ENCODE data around the gene PTPRG.

DNA sequence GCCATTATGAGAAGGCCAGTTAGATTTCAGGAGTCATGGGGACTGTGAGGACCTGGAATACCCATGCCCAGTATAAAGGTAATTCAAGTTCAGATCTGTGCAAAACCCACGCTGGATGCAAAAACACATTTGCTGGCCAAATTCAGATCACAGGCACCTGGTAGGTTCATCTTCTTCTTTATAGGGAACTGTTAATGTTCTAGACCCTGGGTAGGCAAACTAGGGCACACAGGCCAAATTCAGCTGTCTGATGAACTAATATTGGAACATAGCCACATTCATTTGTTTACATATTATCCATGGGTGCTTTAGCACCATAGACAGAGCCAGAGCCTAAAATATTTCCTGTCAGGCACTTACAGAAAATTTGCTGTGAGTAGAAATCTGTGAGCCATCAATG is 241.4 kb downstream of the PTPRG start:
- TF ChIP-seq, protein P1, sequence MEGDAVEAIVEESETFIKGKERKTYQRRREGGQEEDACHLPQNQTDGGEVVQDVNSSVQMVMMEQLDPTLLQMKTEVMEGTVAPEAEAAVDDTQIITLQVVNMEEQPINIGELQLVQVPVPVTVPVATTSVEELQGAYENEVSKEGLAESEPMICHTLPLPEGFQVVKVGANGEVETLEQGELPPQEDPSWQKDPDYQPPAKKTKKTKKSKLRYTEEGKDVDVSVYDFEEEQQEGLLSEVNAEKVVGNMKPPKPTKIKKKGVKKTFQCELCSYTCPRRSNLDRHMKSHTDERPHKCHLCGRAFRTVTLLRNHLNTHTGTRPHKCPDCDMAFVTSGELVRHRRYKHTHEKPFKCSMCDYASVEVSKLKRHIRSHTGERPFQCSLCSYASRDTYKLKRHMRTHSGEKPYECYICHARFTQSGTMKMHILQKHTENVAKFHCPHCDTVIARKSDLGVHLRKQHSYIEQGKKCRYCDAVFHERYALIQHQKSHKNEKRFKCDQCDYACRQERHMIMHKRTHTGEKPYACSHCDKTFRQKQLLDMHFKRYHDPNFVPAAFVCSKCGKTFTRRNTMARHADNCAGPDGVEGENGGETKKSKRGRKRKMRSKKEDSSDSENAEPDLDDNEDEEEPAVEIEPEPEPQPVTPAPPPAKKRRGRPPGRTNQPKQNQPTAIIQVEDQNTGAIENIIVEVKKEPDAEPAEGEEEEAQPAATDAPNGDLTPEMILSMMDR (IDR thresholded peaks at IDR 0.05; ENCODE audit: low read depth, low read length, poor library complexity, severe bottlenecking) = no peak
- TF ChIP-seq EZH2phosphoT487 (IDR thresholded peaks at IDR 0.05; ENCODE audit: borderline replicate concordance, low read length) = no peak

Measured in DOHH2 (cell line).